ENCODE measurements around the gene ADGRD1.

ADGRD1 gene

GRCh38 chr12:130938186-130938585 is 15.5 kb upstream of the ADGRD1 start:
- no peak for DNase-seq

- DNase-seq = no peak
These were observed 8.8 kb upstream of the ADGRD1 start for GRCh38 chr12:130944878-130945277.

GRCh38 chr12:130945786-130946492 is 7.8 kb upstream of the ADGRD1 start:
- DNase-seq = no peak

- DNase-seq = no peak
These were observed 6.6 kb upstream of the ADGRD1 start for GRCh38 chr12:130947028-130947613.

- DNase-seq = peak; percentile 77
These were observed 5.6 kb upstream of the ADGRD1 start for GRCh38 chr12:130948136-130948535.

GRCh38 chr12:130948751-130949150 is 5.0 kb upstream of the ADGRD1 start:
- no peak for DNase-seq

- no peak for DNase-seq
These were observed 3.9 kb upstream of the ADGRD1 start for GRCh38 chr12:130949806-130950205.

- no peak for DNase-seq
These were observed 2.1 kb upstream of the ADGRD1 start for GRCh38 chr12:130951636-130952035.

GRCh38 chr12:130952171-130952954 is 1.3 kb upstream of the ADGRD1 start:
- no peak for DNase-seq

GRCh38 chr12:130954544-130954831 is 781 bp downstream of the ADGRD1 start:
- no peak for DNase-seq

GRCh38 chr12:130955238-130955816 is 1.6 kb downstream of the ADGRD1 start:
- DNase-seq = no peak

GRCh38 chr12:130956009-130956408 is 2.3 kb downstream of the ADGRD1 start:
- no peak for DNase-seq

GRCh38 chr12:130956456-130957303 is 3.0 kb downstream of the ADGRD1 start:
- no peak for DNase-seq

- DNase-seq = no peak
These were observed 3.6 kb downstream of the ADGRD1 start for GRCh38 chr12:130957304-130957621.

GRCh38 chr12:130958557-130959140 is 4.9 kb downstream of the ADGRD1 start:
- DNase-seq = no peak

GRCh38 chr12:130959632-130960031 is 5.9 kb downstream of the ADGRD1 start:
- DNase-seq = no peak

GRCh38 chr12:130960058-130960457 is 6.4 kb downstream of the ADGRD1 start:
- DNase-seq = no peak

- DNase-seq = no peak
These were observed 7.1 kb downstream of the ADGRD1 start for GRCh38 chr12:130960787-130961186.

GRCh38 chr12:130961921-130962451 is 8.3 kb downstream of the ADGRD1 start:
- DNase-seq = no peak

GRCh38 chr12:130965214-130965613 is 11.5 kb downstream of the ADGRD1 start:
- no peak for DNase-seq

- DNase-seq = no peak
These were observed 12.0 kb downstream of the ADGRD1 start for GRCh38 chr12:130965668-130966067.

- no peak for DNase-seq
These were observed 12.8 kb downstream of the ADGRD1 start for GRCh38 chr12:130966443-130967030.

Measured in DMS153 (cell line).